Ovary (tissue), 9 donors: ENCODE measurements around the gene UBE2G2. TPM values are rescaled to one million over a fixed set of nuclear protein-coding genes. Genes with fewer than 3 reads are reported as not detected.

ENCODE experiments used
- DNase-seq, 5 donors: peaks; one replicate each; pipeline ENCODE4 v3.0.0-alpha.2; 2019 to 2020
- H3K27ac ChIP-seq, 2 donors: fragments of 200-600 bp; one replicate each; pipeline versions ENCODE4 v1.5.1 to v1.8.0; 2019 to 2022
- H3K27me3 ChIP-seq: fragments of 200-600 bp; one replicate; pipeline ENCODE4 v1.8.0; 2022
- H3K36me3 ChIP-seq: fragments of 200-600 bp; sonication (generic); one replicate; pipeline ENCODE4 v1.5.1; 2019
- H3K4me1 ChIP-seq: one replicate; pipeline ENCODE4 v1.8.1; 2013; ENCODE audit warnings: mild to moderate bottlenecking, moderate library complexity; ENCODE audit not compliant: insufficient read depth
- H3K4me3 ChIP-seq: fragments of 200-600 bp; sonication (generic); one replicate; pipeline ENCODE4 v1.5.1; 2017
- H3K9me3 ChIP-seq, 2 donors: fragments of 200-600 bp in 1 of 2; sonication (generic) in 1 of 2; one replicate each; pipeline versions ENCODE4 v1.5.1 to v1.8.1; 2013 to 2019; ENCODE audit warnings: mild to moderate bottlenecking in 1 of 2, moderate library complexity in 1 of 2
- EP300 ChIP-seq: sonication (generic); formaldehyde crosslinking; IDR thresholded peaks from one replicate; pipeline ENCODE4 v1.6.1; 2017; ENCODE audit warnings: antibody characterized with exemption
- POLR2A ChIP-seq: fragments of 450-650 bp; IDR thresholded peaks from one replicate; pipeline ENCODE4 v1.6.1; 2017; ENCODE audit warnings: antibody characterized with exemption, mild to moderate bottlenecking, moderate library complexity
- WGBS, 3 donors: extraction: QIAGEN DNeasy Blood & Tissue Kit in 1 of 3; methylation state at CpG; one replicate each; pipeline versions ENCODE4 v1.1.5 to v1.1.7; 2013 to 2017; 5-methylcytosine and 5-hydroxymethylcytosine counted together
- intact Hi-C, 4 donors: fragments of 100-400 bp; cut with DNase I; formaldehyde crosslinking; loops; one replicate each; pipeline versions ENCODE4 v1.11.0 to v1.15.1; 2022 to 2023
- polyA plus RNA-seq, 2 donors: library from polyadenylated mRNA; stranded (reverse); fragments of 200-250 nt in 1 of 2; fragments of 350-450 nt in 1 of 2; fragmentation: Illumina TruSeq in 1 of 2; extraction: RNeasy Lipid Tissue Mini Kit (QIAGEN cat#74804) in 1 of 2; gene quantifications; one replicate each; pipeline ENCODE4 v1.2.3, GENCODE V29; 2013 to 2014
- total RNA-seq, 7 donors: library from RNA; depleted of rRNA in 2 of 7; stranded (reverse); fragments of >200 nt in 2 of 7; fragmentation: NEBNext Ultra II Directional in 3 of 7; extraction: Animal tissue kit (Norgen Biotek cat#: 25700) in 3 of 7; gene quantifications; one replicate each; pipeline versions ENCODE4 v1.1.0 to v1.2.4, GENCODE V29; 2016 to 2023
- TF ChIP-seq, protein P1 (sequence below), 3 donors: fragments of 450-650 bp in 2 of 3; fragments of 200-600 bp in 1 of 3; IDR thresholded peaks; one replicate each; pipeline versions ENCODE4 v1.5.1 to v1.8.0; 2016 to 2022; ENCODE audit warnings: antibody characterized with exemption in 3 of 3, mild to moderate bottlenecking in 1 of 3
- donor health status: DM: no; HTN: no; CAD: no; lungs with moderate emphysema.
- donor health status: DM: no; HTN: no; CAD: no.
- donor health status: Bipolar disorder and iron deficiency.
- donor health status: DM: yes; HTN: yes; CAD: no.
- donor health status: DM: no; HTN: no; CAD: no.
- donor health status: DM: yes; HTN: yes; CAD: no.

Gene UBE2G2
- total and polyA plus RNA-seq, 9 donors: 31.3 to 84.9 (median 66.9) TPM

DNA sequence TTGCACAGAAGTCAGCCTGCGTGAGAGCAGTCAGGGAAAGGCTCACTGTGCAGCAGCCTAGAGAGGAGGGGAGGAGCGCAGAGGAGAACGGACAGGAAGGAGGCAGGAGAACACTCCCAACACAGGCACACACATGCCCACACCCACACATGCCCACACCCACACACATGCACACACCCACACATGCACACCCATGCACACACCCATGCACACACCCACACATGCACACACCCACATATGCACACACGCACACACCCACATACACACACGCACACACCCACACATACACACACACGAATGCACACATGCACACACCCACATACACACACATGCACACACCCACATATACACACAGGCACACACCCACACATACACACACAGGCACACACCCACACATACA is 9.2 kb upstream of the UBE2G2 start:
- H3K27me3 ChIP-seq: no peaks in the 10 kb centered on the region
- intact Hi-C loops: loop anchor here in 1 of 4 donors (10.0 kb wide), 1 partner anchor 124 kb away; no protein-coding TSS in a partner anchor
- no peaks in the 10 kb centered on the region for H3K36me3 ChIP-seq
- DNase-seq: no peak
- no peak for TF ChIP-seq EP300
- H3K4me3 ChIP-seq: no peak overlapping the region
- WGBS, 3 donors: 77 to 86% (median 81%) methylated on average over 6 of the region's 6 CpGs
- H3K9me3 ChIP-seq: no peaks in the 10 kb centered on the region
- no peak overlapping the region for H3K27ac ChIP-seq
- no peaks in the 10 kb centered on the region for H3K4me1 ChIP-seq

DNA sequence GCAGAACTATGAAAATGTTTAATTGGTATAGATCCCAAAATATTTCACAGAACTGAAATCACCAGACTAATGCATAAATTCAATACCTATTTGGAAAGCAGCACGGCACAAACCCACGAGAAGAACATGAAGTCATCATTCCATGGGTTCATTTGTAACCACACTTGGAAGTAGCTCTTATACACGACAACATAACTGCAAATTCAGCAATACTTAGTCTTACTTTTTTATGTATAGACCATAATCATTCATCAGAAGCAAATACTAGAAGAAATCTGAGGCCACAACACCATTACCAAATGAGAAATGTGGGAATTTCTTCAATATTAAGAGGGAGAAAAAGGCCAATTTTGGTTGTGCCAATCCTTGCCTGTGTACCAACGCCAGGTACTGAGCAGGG is 4.2 kb upstream of the UBE2G2 start:
- H3K27ac ChIP-seq: no peak overlapping the region
- TF ChIP-seq POLR2A: no peak
- no peaks in the 10 kb centered on the region for H3K27me3 ChIP-seq
- H3K36me3 ChIP-seq: no peaks in the 10 kb centered on the region
- intact Hi-C loops: loop anchor here in 1 of 4 donors (10.0 kb wide), 1 partner anchor 471 kb away; the partner anchor contains the start of gene CFAP410
- 82 to 87% (median 84%) methylated on average over 4 of the region's 4 CpGs for WGBS, 3 donors
- peaks cover 3% of the 10 kb centered on the region for H3K4me1 ChIP-seq
- H3K9me3 ChIP-seq: no peaks in the 10 kb centered on the region
- DNase-seq: no peak
- H3K4me3 ChIP-seq: no peak overlapping the region

DNA sequence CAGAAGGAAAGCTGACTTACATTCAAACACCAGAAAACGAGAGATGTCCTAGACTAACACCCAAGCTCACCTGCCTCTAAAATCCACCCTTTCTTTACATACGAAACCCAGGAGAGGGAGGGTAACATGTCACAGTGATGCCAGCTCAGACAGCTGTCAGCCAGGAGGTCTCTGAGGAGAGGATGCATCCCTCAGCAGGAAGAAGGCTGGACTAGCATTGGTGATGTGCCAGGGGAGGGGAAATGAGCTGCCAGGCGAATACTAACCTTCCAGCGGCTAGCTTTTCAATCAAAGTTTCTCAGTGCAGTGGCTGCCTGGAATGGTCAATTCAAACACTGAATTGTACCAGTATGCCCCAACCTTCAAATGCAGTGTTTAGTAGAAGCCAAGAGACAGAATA is 3.6 kb upstream of the UBE2G2 start:
- Histone ChIP-seq H3K27me3 (no peaks in the 10 kb centered on the region), H3K4me1 (peaks cover 3% of the 10 kb centered on the region), H3K9me3 (no peaks in the 10 kb centered on the region), H3K36me3 (no peaks in the 10 kb centered on the region), H3K4me3 (no peak overlapping the region), H3K27ac (no peak overlapping the region)
- WGBS, 3 donors: 79 to 85% (median 80%) methylated on average over 4 of the region's 4 CpGs
- intact Hi-C loops: loop anchor here in 1 of 4 donors (10.0 kb wide), 1 partner anchor 470 kb away; the partner anchor contains the start of gene CFAP410
- TF ChIP-seq POLR2A (no peak), EP300 (no peak)
- TF ChIP-seq, protein P1, sequence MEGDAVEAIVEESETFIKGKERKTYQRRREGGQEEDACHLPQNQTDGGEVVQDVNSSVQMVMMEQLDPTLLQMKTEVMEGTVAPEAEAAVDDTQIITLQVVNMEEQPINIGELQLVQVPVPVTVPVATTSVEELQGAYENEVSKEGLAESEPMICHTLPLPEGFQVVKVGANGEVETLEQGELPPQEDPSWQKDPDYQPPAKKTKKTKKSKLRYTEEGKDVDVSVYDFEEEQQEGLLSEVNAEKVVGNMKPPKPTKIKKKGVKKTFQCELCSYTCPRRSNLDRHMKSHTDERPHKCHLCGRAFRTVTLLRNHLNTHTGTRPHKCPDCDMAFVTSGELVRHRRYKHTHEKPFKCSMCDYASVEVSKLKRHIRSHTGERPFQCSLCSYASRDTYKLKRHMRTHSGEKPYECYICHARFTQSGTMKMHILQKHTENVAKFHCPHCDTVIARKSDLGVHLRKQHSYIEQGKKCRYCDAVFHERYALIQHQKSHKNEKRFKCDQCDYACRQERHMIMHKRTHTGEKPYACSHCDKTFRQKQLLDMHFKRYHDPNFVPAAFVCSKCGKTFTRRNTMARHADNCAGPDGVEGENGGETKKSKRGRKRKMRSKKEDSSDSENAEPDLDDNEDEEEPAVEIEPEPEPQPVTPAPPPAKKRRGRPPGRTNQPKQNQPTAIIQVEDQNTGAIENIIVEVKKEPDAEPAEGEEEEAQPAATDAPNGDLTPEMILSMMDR (IDR thresholded peaks at IDR 0.05): no peak
- DNase-seq: no peak

DNA sequence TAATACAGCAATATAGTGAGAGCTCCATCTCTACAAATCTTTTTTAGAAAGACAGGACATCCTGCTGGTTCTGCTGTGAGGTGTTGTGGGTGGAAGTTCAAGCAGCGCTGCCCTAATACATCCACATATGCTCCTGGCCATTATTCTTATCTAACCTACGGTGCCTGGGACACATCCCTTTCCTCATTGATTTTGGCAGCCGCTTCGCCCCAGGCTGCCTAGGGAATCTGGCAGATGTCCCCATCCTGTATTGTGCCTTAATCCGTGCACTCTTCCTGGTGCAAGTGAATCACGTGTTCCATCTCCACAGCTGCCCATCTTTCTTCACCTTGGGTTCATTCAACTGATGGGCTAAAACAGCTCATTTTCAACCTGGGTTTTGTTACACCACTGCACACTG is 3.1 kb upstream of the UBE2G2 start:
- 75 to 80% (median 79%) methylated on average over 6 of the region's 6 CpGs for WGBS, 3 donors
- Histone ChIP-seq H3K36me3 (no peaks in the 10 kb centered on the region), H3K27ac (no peak overlapping the region), H3K9me3 (no peaks in the 10 kb centered on the region), H3K4me3 (no peak overlapping the region), H3K4me1 (peaks cover 3% of the 10 kb centered on the region), H3K27me3 (no peaks in the 10 kb centered on the region)
- intact Hi-C loops: loop anchor here in 1 of 4 donors (10.0 kb wide), 1 partner anchor 470 kb away; the partner anchor contains the start of gene CFAP410
- TF ChIP-seq, protein P1 (IDR thresholded peaks at IDR 0.05): no peak
- TF ChIP-seq POLR2A: no peak
- no peak for DNase-seq

DNA sequence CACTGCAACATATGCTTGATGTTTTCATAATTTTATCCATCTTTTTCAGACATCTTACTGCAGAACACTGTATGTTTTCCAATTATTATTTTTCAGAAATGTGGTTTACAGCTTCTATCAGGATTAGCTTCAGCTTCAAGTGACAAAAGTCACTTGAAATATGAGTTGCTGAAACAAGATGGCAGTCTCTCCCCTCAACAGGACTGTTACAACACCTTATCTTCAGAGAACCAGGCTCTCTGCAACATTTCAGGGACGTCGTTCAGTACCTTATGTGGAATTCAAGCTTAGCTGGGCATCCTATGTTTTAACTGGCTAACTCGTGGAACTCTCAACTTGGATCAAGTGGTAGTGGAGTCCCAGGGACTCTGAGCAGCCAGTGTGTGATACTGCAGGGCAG is 2.0 kb upstream of the UBE2G2 start:
- intact Hi-C loops: loop anchor here in 1 of 4 donors (10.0 kb wide), 1 partner anchor 469 kb away; the partner anchor contains the start of gene CFAP410
- H3K27ac ChIP-seq: no peak overlapping the region
- no peaks in the 10 kb centered on the region for H3K36me3 ChIP-seq
- no peaks in the 10 kb centered on the region for H3K9me3 ChIP-seq
- 37 to 76% (median 45%) methylated on average over 3 of the region's 3 CpGs for WGBS, 3 donors
- H3K4me3 ChIP-seq: no peak overlapping the region
- H3K4me1 ChIP-seq: peaks cover 3% of the 10 kb centered on the region
- DNase-seq: no peak
- TF ChIP-seq POLR2A (no peak), EP300 (no peak)
- TF ChIP-seq, protein P1 (IDR thresholded peaks at IDR 0.05): no peak
- H3K27me3 ChIP-seq: no peaks in the 10 kb centered on the region
